Ureter (tissue), 1 donor: ENCODE results near the gene FMN2. TPM values are rescaled to one million over a fixed set of nuclear protein-coding genes. Genes with fewer than 3 reads are reported as not detected.

ENCODE experiments used
- DNase-seq: peaks from one replicate; pipeline ENCODE4 v3.0.0-alpha.2; 2020; ENCODE audit warnings: low spot score
- total RNA-seq: library from RNA; stranded (reverse); gene quantifications from one replicate; pipeline ENCODE4 v1.2.4, GENCODE V29; 2023
- donor health status: DM: yes; HTN: yes; CAD: no.

Gene FMN2
- total RNA-seq, 1 donor from 2014 or later = 0.49 TPM

DNA sequence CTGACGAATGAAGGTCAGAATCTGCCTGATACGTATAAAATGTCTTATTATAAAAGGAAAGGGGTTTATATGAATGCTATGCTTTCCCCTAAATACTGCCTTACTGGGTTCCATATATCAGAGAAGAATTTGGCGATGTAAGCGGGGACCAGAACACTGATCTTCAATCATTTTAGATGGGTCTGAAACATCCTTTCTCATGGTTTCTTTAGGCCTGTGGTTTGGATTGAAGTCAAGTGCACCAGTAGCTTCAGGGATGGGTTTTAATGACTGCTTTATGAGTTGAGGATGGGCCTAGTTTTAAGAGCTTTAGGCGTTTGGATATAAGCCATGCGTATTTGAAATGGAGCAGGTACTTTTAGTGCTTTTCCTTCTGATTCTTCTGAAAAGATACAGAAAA is 6.9 kb downstream of the FMN2 start:
- DNase-seq = no peak

DNA sequence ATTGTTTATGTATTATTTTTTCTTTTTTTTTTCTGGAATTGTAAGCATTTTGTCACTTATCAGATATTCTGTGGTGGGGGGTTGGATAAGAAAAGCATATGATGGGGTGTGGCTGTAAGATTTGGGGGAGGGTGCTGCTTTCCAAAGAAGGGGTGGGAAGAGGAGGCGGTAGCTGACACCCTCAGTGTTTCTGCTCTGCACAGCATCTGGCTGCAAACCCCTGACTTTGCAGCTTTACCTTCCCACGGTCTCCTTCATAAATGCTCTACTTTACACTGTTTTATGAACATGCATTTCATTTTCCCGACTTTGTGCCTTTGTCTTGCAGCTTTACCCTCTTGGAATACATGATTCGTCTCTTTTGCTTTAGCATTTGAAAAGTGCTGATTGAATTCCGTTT is 7.6 kb downstream of the FMN2 start:
- no peak for DNase-seq

DNA sequence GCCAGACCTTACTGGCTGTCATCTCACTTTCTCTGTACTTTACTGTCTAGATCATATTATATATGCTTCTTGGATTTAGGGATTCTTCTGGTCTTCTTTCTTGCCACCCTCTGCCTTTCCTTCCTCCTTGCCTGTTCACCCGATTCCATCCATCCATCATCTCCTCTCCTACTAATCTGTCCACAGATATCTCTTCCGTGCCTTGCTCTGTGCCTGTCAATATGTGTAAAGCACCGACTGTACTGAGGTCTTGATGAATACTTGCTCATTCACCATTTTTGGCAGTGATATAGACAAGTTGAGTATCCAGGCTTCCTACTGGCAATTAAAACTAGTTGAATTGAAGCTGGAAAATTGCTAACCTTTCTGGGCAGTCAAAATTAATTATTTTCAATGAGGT is 8.1 kb downstream of the FMN2 start:
- no peak for DNase-seq

DNA sequence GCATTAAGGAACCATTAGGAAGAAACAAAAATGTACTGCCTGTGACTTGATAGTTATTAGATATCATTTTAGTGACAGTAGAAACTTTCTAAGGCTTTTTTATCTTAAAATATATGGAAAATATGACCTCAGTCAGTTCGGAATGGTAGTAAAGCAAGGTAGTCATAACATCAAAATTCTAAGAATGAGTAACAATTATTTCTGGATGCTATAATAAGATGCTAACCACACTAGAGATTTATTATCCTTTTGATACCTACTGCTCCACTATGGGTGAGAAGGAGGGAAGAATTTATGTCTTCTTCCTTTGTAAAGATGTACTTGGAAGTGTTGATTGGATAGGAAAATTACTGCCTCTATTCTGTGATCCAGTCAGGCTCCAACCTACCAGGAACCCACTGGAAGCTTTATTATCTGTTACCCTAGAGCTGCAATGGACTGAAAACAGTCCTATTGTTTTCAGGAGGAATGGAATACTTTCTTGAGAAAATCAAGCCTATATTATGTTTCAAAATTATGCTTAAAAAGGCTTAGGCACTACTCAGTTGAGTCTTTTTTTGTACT is 8.8 kb downstream of the FMN2 start:
- no peak for DNase-seq

DNA sequence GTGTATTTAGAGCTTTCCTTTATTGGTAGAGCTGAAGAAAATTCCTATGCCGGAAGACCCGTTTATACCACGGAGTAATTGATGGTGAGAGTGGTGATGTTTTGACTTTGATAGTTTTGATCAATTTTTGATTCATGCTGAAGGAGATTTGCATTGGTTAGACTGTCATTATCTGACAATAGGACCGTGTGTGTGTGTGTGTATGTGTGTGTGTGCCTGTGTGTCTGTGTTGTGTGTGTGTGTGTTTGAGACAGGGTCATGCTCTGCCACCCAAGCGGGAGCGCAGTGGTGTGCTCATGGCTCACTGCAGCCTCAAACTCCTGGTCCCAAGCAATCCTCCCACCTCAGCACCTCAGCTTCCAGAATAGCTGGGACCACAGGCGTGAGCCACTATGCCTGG is 9.6 kb downstream of the FMN2 start:
- no peak for DNase-seq

DNA sequence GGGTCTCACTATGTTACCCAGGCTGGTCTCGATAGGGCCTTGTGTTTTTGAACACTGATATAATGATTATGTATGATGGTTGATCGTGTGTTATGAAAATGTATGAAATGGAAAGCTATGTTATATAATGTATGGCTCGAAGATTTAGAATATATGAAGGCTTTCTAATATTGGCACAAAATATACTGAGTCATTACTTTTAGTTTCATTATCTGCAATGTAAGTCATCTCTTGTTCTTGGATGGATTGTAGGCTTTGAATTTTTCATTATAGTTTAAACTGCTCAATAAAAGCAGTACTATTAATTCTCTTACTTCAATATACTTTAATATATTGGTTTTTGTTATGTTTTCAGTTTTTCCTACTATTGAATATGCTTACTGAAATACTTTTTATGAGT is 10.1 kb downstream of the FMN2 start:
- DNase-seq = no peak

DNA sequence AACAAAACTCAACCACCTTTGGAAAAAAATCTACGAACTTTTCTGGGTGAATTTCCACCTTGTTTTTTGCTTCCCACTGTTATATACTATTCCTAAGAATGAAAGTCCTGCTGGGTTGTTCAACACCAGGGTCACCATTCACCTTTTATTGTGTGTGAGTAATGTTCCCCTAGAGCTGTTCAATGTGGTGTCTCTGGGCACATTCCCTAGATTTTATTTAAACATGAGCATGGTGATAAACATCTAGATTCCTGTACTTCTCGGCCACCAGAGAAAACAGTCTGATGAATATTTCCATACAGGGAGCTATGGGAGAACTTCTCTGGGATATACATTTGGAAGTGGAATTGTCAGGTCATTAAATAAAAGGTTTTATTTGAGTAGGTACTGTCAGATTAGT is 13.0 kb downstream of the FMN2 start:
- DNase-seq = no peak

DNA sequence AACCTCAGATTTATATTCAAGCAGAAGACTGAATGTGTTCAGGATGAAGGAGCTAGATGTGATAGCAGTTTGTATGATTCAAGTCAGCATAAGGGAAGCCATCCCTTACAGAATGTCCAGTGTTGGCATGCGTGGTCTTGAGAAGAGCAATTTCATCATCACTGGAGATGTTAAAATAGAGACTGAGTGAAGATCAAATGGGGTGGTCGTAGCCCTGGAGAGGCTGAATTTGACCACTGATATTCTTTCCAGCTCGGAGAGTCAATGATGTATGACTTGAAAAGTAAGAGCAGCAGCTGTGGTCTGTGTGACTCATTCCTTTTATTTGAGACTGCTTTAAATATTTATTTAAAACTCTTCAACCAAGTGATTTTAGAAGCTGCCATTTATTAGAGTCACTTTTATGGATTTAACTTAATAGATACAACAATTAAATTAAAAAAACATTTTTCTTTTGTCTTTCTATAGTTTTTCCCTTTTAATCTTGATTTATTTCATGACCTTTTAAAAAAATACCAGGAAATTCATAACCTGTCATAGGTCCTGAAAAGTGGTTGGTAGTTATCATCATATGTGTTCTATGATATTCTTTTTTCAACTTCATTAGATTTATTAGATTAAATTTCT is 15.5 kb downstream of the FMN2 start:
- DNase-seq = no peak

DNA sequence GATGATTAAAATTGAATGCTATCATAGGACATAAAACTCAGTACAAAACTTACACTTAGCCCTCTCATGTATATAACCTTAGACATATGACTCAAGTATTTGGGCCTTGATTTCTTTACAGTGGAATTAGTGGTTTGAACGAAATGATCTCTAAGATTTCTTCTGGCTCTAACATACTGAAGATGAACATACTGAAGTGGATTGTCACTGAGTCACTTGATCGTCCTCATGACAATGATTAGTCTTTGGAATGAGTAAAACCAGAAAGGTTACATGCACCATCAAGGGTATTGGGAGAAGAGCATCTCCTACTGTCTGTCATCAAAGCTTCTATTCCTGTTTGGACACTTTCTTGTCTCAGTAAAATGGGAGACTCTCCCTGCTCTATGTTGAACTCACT is 17.4 kb downstream of the FMN2 start:
- no peak for DNase-seq

DNA sequence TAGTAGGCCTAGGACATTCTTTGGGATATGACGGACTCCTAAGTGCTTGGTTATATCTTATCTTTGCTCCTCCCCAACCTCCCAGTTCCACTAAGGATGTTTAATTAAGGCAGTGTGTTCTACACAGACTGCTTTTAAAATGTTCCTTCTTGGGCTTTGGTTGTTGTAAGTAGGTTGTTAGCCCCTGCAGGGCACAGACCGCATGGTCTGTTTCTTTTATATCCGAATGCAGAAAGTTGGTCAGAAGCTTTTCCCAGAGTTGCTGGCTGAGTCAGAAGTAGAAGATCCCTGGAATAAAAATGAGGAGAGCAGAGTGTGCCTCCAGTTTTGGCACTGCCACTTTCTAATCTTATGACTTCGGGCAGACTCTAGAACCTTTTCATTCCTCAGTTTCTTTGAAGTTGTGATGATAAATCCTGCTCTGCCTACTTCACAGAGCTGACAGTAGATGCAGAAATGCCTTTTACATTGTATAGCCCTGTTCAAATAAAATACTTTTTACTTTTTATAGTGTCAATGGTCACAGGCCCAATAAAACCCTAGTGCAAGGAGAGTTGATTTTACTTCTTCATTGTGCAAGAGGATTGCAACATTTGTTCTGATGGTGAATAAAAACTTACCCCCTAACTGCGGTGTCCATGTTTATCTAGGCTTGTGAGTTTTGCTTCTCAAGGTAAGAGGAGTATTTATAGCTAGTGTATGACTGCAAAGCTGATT is 18.4 kb downstream of the FMN2 start:
- no peak for DNase-seq

DNA sequence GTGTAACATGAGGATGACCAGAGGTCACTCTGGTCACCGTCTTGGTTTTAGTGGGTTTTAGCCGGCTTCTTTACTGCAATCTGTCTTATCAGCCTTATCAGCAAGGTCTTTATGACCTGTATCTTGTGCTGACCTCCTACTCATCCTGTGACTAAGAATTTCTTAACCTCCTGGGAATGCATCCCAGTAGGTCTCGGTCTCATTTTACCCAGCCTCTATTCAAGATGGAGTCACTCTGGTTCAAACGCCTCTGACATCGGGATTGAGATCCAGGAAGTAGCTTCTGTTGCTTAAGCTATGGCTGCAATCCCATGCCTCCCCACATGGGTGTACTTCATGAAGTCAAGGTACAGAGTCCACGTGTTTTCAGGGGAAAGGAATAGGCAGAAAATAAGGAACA is 19.9 kb downstream of the FMN2 start:
- no peak for DNase-seq

DNA sequence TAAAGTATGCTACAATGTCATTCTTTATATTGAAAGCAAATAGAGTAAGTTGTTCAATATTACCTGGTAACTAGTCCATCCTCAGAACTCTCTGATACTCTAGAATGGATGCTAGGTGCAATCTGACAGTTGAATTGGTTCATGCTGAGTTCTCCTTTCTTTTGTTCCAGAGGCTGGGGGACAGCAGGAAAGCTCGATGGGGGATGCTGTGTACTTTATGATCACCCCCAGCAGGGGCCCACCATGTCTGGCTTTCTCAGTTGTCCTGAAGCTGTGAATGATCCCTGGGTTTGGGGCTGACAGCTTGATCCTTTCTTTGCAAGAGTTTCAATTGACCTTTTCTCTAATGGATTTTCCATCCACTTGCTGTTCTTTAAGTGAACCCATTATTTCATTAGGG is 22.5 kb downstream of the FMN2 start:
- no peak for DNase-seq

DNA sequence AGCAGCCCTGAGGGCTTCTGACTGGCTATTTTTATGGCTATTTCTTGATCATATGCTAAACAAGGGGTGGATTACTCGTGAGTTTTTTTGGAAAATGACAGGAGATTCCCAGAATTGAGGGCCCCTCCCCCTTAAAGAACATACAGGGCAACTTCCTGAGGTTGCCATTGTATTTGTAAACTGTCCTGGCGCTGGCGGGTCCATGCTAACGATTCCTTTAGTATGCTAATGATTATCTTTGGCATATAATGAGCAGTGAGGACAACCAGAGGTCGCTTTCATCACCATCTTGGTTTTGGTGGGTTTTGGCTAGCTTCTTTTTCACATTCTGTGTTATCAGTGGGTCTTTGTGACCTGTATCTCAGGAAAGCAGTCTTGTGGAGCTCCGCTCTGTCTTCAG is 24.1 kb downstream of the FMN2 start:
- DNase-seq = no peak

DNA sequence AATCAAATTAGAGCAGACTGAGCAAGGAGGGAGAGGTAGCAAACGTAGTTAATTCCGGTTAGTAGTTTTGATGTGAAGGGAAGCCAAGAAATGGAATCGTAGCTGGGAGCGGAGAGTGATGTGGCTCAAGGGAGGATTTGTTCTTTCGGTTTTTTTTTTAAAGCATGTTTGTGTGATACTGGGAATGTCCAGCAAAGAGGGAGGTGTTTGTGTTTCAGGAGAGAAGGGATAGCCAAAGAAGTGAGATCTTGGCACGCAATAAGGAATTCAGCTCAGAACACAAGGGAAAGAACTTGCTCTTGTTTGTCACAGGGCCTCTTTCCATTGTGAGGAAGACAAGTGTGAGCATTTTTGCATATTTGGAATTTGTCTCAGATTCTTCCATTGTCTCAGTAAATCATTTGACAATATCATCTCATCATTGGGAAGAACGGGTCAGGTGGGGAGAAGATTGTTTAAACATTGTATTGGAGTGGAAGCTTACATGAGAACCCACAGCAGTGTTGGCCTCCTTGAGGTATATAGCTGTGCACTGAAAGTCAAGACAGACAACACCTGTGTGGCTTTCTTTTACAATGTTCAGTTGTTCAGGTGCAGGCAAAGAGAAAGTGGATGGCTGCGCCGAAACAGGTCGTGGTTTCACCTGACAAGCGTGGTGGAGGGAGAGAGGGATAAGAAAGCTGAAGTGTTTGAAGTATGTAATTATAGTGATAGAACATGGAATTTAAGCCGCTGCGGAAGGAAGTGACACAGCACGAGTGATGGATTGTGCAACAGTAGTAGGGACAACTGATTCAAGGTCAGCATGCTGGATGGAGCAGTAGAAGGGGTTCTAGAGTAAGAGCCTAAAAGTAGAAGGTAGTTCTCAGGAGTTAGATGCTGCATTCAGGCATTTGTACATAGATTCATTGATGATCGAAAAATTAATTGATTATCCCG is 25.4 kb downstream of the FMN2 start:
- no peak for DNase-seq

DNA sequence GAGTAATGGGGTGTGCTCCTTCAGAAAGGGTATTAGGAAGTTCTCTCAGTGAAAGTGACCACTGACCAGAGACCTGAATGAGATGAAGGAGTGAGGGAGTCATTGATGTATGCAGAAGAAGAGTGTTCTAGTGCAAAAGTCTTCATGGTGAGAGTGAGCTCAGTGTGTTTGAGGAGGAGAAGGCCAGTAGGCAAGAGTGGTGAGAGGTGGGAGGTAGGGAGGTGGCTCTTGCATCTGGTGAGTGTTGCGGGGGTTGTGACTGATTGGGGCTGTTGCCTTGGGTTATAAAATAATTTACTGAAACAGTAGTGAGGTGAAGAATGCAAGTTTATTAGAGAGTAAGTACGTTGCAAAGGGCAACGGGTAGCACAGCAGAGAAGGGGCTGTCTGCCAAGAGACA is 26.2 kb downstream of the FMN2 start:
- no peak for DNase-seq

DNA sequence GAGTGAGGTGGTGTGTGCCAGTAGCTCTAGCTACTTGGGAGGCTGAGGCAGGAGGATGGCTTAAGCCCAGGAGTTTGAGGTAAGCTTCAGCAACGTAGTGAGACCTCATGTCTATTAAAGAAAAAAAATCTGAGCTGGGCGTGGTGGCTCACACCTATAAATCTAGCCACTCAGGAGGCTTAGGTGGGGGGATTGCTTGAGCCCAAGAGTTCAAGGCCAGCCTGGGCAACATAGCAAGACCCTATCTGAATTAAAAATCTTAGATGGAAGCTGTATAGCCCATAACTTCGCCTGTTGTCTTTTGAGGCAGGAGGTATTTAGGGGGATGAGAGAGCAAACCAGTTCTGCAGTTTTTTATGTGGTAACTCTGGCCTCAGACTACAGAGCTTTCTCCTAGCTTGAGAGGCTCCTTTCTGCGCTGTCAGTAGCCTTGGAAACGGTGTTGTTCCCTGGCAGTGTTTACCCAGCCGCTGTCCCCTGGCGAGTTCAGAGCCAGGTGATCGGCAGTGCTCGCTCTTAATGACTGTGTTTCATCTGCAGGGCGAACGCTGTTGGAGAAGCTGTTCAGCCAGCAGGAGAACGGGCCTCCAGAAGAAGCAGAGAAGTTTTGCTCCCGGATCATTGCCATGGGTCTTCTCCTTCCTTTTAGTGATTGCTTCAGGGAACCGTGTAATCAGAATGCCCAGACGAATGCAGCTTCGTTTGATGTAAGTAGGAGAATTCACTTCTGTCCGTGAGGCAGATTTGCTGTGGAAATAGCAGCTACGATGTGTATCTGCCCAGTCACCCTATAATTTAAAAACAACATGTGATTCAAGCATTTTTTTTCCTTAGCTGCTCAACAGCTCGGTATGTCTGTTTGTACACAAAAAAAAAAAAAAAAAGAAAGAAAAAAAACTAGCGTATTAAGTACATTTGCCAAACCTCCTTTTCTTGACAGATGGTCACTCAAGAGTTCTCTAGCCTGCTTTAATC is 31.2 kb downstream of the FMN2 start:
- DNase-seq = no peak

DNA sequence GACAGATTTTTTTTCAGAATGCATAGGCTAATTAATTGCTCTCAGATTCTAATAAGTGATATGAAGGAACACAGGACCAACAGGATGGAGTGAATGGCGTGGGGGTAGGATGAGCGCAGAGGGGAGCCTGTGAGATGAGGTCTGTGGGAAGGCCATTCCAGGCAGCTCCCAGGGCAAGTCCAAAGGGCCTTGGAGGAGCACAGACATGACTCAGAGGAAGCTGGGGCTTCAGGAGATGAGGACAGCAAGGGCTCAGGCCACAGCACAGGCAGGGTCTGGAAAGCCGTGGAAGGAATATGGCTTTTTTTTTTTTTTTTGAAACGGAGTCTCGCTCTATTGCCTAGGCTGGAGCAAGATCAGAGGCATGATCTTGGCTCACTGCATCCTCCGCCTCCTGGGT is 35.1 kb downstream of the FMN2 start:
- no peak for DNase-seq

DNA sequence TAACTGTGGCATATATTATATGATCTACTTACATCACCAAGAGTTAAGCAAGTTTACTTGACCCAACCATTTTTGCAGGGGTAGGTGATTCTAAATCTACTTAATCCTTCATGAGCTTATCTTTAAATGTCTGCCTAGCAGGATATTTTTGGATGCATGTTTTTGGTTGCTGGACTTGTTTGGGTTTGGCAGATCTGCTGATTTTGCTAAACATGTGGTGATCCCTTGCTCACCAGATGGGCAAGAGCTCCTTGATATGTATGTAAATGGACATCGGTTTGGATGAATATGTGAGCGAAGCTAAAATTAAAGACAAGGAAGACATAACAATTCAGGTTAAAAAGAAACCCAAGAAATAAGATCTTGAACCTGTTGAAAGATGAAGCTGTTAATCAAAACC is 36.7 kb downstream of the FMN2 start:
- no peak for DNase-seq

DNA sequence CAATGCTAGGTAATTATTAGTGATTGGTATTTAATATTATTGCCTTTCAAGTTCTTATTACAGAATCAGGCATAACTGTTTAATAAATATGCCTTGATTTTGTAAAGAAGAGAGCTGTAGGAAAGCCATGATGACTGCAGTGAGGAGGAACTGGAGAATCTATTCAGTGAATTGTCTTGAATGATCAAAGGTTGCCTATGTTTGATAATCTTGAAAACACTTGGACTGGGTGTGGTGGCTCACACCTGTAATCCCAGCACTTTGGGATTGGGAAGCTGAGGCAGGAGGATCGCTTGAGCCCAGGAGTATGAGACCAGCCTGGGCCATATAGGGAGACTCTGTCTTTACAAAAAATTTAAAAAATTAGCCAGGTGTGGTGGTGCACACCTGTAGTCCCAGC is 42.4 kb downstream of the FMN2 start:
- no peak for DNase-seq

DNA sequence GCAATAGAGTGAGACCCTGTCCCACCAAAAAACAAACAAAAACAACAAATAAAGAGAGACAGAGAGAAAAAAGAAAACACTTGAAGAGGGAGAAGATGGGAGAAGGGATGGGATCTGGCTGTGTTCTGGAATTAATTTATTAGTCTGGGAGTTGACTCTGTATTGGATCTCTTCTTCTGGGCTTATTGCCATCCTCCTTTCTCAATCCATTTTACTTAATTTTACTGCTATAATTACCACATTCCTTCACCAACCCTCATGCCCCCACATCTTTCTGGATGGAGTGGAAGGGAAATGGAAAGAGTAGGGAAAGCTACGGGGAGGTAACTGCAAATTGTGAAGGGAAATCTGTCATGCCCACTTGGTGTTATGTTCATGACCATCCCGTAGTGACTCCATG is 42.9 kb downstream of the FMN2 start:
- no peak for DNase-seq

DNA sequence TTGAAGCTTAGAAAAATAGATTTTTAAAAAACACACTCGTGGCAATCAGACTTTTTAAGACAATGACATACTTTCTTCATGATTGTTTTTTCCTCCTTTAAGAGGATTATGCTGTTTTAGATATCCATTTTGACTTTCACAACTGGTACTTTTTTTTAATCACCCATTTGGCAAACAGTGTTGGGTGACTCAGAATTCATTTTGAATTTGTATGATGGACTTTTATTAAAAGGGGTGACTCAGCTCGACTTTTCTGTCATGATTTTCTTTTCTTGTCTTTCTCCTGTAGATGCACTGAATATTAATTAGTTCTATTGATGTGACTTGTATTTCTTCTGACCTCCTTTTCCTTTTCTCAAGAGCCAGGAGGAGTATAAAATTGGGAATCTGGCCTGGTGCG is 44.7 kb downstream of the FMN2 start:
- no peak for DNase-seq
